ENCODE results near the gene CELF2. TPM values are rescaled to one million over a fixed set of nuclear protein-coding genes. Genes with fewer than 3 reads are reported as not detected.
A peak's percentile ranks its signal among the peaks of the same experiment; 100 is the strongest.

The CELF2 gene
- total RNA-seq, 2 donors from 2014 or later: 63.2 to 69.4 TPM

- Histone ChIP-seq H3K4me1 (peaks cover 0 to 27% of the 10 kb centered on the region in 2 donors), H3K36me3 (peaks cover 31% of the 10 kb centered on the region), H3K4me3 (no peak overlapping the region), H3K9me3 (no peaks in the 10 kb centered on the region), H3K27me3 (no peaks in the 10 kb centered on the region), H3K27ac (no peak overlapping the region)
- DNase-seq (ENCODE audit: low spot score): no peak
- no peak for TF ChIP-seq CTCF (IDR thresholded peaks at IDR 0.05)
These were observed 308.1 kb downstream of the CELF2 start for GRCh38 chr10:11325817-11326216.

- peaks cover 0 to 29% of the 10 kb centered on the region in 2 donors for H3K4me1 ChIP-seq
- peaks cover 27% of the 10 kb centered on the region for H3K36me3 ChIP-seq
- no peaks in the 10 kb centered on the region for H3K27me3 ChIP-seq
- no peaks in the 10 kb centered on the region for H3K9me3 ChIP-seq
- no peak for DNase-seq (ENCODE audit: low spot score)
- no peak for TF ChIP-seq CTCF (IDR thresholded peaks at IDR 0.05)
- H3K4me3 ChIP-seq: no peak overlapping the region
- no peak overlapping the region for H3K27ac ChIP-seq
These were observed 308.6 kb downstream of the CELF2 start for GRCh38 chr10:11326241-11326640.

GRCh38 chr10:11326913-11327616 lies 309.4 kb downstream of the CELF2 start:
- Histone ChIP-seq H3K27ac (no peak overlapping the region), H3K4me3 (no peak overlapping the region), H3K4me1 (peaks cover 0 to 32% of the 10 kb centered on the region in 2 donors), H3K36me3 (peaks cover 19% of the 10 kb centered on the region), H3K9me3 (no peaks in the 10 kb centered on the region), H3K27me3 (no peaks in the 10 kb centered on the region)
- TF ChIP-seq CTCF (IDR thresholded peaks at IDR 0.05): no peak
- DNase-seq (ENCODE audit: low spot score): no peak

GRCh38 chr10:11328264-11329061 lies 310.8 kb downstream of the CELF2 start:
- Histone ChIP-seq H3K27ac (peak overlapping the region; percentile 42 to 67), H3K36me3 (peaks cover 18% of the 10 kb centered on the region), H3K9me3 (no peaks in the 10 kb centered on the region), H3K4me3 (no peak overlapping the region), H3K4me1 (peaks cover 0 to 34% of the 10 kb centered on the region in 2 donors), H3K27me3 (no peaks in the 10 kb centered on the region)
- DNase-seq (ENCODE audit: low spot score): no peak
- no peak for TF ChIP-seq CTCF (IDR thresholded peaks at IDR 0.05)

- H3K4me1 ChIP-seq: peaks cover 0 to 34% of the 10 kb centered on the region in 2 donors
- no peak overlapping the region for H3K4me3 ChIP-seq
- no peak for TF ChIP-seq CTCF (IDR thresholded peaks at IDR 0.05)
- no peaks in the 10 kb centered on the region for H3K27me3 ChIP-seq
- peak overlapping the region; percentile 42 to 67 for H3K27ac ChIP-seq
- H3K36me3 ChIP-seq: peaks cover 15% of the 10 kb centered on the region
- no peaks in the 10 kb centered on the region for H3K9me3 ChIP-seq
- no peak for DNase-seq (ENCODE audit: low spot score)
These were observed 311.5 kb downstream of the CELF2 start for GRCh38 chr10:11329062-11329673.
